ENCODE data around the gene SLC25A41. TPM values are rescaled to one million over a fixed set of nuclear protein-coding genes. Genes with fewer than 3 reads are reported as not detected.

SLC25A41 gene
- total and polyA plus RNA-seq, 2 of the 8 experiments (the other 6 are each of a cell fraction or from before 2014, with no cell fraction given) = 0.50 TPM; not detected in 1

DNA sequence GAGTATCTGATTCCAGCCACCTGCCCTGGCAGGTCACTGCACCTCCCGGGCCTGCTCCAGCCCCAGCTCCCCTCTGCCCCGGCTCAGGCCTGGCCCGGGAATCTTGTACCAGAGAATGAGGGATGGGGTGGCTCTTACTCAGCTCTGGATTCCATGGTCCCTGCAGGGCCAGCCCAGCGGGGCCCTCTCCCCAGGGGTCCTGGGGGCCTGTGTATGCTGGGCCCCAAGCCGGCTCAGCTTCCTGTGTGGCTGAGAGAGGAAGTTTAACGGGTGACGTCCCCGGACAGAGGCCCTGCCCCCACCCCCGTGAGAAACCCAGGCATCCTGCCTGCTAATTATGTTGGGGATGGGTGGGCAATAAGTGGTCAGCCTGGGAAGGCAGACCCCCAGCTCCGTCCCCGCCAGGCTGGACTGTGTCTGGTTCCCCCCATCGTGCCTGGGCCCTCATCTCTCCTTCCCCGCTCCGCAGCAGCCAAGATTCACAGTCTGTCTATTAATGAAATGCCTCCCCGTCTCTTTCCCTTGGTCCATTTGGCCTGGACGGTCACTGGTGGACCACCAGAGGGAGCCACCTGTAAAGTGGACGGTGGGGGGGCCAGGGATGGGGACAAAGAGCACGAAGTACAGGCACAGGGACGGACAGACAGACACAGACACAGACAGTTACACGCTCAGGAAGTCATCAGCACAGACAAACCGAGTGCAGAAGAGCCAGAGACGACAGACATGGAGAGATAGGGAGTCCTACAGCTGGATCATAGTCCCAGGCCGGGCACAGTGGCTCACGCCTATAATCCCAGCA lies 48.2 kb upstream of the SLC25A41 start, which contains the start of gene DENND1C:
Gene DENND1C, minus strand, starts transcription at position 247 of the 802 bp plus-strand sequence. Its CDS starts 92 bp downstream, at position 155.
- peak within 1 kb of the TSS; percentile 75; the same call in 1 of the 2 replicates for H2BK5ac ChIP-seq (ENCODE audit: low read depth, low read length)
- no peak within 1 kb of the TSS; the same call in 1 of the 2 replicates for H4K8ac ChIP-seq (ENCODE audit: extremely low read depth, insufficient read depth, low read length)
- peaks cover 0 to 4% (median 0%) of the 10 kb centered on the region in 4 experiments; a peak in 1 of 7 replicates for H3K27me3 ChIP-seq (replicated peaks in 1 of 4; ENCODE audit: control insufficient read depth in 3 of 4, extremely low read depth in 1 of 4, insufficient read depth in 3 of 4, low read length in 3 of 4)
- peak within 1 kb of the TSS; percentile 48 for H3K18ac ChIP-seq (ENCODE audit: extremely low read depth, low read length)
- ChIA-PET CTCF (ENCODE audit: partially characterized antibody) (interaction anchor here (0.6 to 3.8 kb wide), 20 partner anchors 9 to 288 kb away, joined by 3 to 30 read pairs (median 4); partner anchors contain the start of genes ACER1, CRB3 and TUBB4A), POLR2A (ENCODE audit: partially characterized antibody) (no interaction called here)
- H3K36me3 ChIP-seq (ENCODE audit: control insufficient read depth in 2 of 4, insufficient read depth in 4 of 4, low read length in 3 of 4) = no peaks in the 10 kb centered on the region
- no peaks in the 10 kb centered on the region for H3K79me1 ChIP-seq (ENCODE audit: low read depth, low read length)
- peak within 1 kb of the TSS; percentile 4 for H4K91ac ChIP-seq (replicated peaks; ENCODE audit: insufficient read length, low read length)
- FAIRE-seq (peak; percentile 24), DNase-seq (ENCODE audit: low read depth in 1 of 2, low spot score in 2 of 2) (peak in 1 of 2 experiments; percentile 65)
- WGBS, 2 experiments (ENCODE audit: extremely low coverage in 1 of 2, insufficient coverage in 1 of 2, insufficient read length in 1 of 2, insufficient replicate concordance in 2 of 2, low coverage in 1 of 2, low lambda C conversion rate in 2 of 2, missing lambda C conversion rate in 1 of 2) = 64% methylated on average over 23 of the region's 24 CpGs; no CpG with 5 or more reads in 1 of the 2 experiments
- H4K20me1 ChIP-seq (replicated peaks in 1 of 2; ENCODE audit: control insufficient read depth in 1 of 2, insufficient read depth in 2 of 2, low read length in 2 of 2) = peaks cover 0 to 3% of the 10 kb centered on the region in 2 experiments
- TF ChIP-seq KDM4A (IDR thresholded peaks at IDR 0.05; ENCODE audit: low read depth, low read length, severe bottlenecking) (no peak), CTCF (IDR thresholded peaks at IDR 0.05; ENCODE audit: control extremely low read depth in 1 of 3, insufficient read depth in 1 of 3, low read depth in 1 of 3, low read length in 3 of 3) (peak; percentile 70 to 83 (median 72)), RAD21 (IDR thresholded peaks at IDR 0.05 in 1 of 2, conservative IDR thresholded peaks at IDR 0.05 in 1 of 2; ENCODE audit: low read depth in 2 of 2, low read length in 2 of 2) (peak; percentile 47 to 65), HDAC2 (IDR thresholded peaks at IDR 0.05; ENCODE audit: borderline replicate concordance in 1 of 2, low read depth in 2 of 2, low read length in 2 of 2) (0 out of 4 replicates have a peak, but pooled peaks of 1 of the 2 experiments have one; percentile 49)
- H3K79me2 ChIP-seq (ENCODE audit: control insufficient read depth in 1 of 2, insufficient read depth in 2 of 2, low read length in 2 of 2) = no peaks in the 10 kb centered on the region
- 0 out of 2 replicates have a peak within 1 kb of the TSS, but pooled peaks have one; percentile 92 for H2BK15ac ChIP-seq (ENCODE audit: low read length)
- H3K56ac ChIP-seq (replicated peaks; ENCODE audit: insufficient read length, low read depth, low read length) = no peak within 1 kb of the TSS
- H2AFZ ChIP-seq (ENCODE audit: low read length) = no peak within 1 kb of the TSS
- H2BK20ac ChIP-seq (ENCODE audit: low read length) = no peak within 1 kb of the TSS
- no peak within 1 kb of the TSS for H3K4ac ChIP-seq (replicated peaks; ENCODE audit: insufficient read length, low read depth, low read length)
- H3K23ac ChIP-seq (ENCODE audit: insufficient read length) = no peak within 1 kb of the TSS
- no peak within 1 kb of the TSS for H2AK5ac ChIP-seq (ENCODE audit: low read depth, low read length)
- H3K9ac ChIP-seq (replicated peaks in 1 of 4; ENCODE audit: extremely low read depth in 1 of 4, low read depth in 3 of 4, low read length in 3 of 4) = no peak within 1 kb of the TSS; a peak in 2 of 7 replicates
- H3K27ac ChIP-seq (ENCODE audit: low read depth, low read length) = no peak within 1 kb of the TSS
- peaks cover 0 to 11% (median 7%) of the 10 kb centered on the region in 4 experiments; a peak in 5 of 7 replicates for H3K4me1 ChIP-seq (replicated peaks in 1 of 4; ENCODE audit: control insufficient read depth in 3 of 4, insufficient read depth in 4 of 4, low read length in 3 of 4)
- H3K4me3 ChIP-seq (ENCODE audit: extremely low read depth in 1 of 4, insufficient read depth in 2 of 4, low read depth in 3 of 4, low read length in 4 of 4) = no peak within 1 kb of the TSS
- no peak within 1 kb of the TSS for H4K5ac ChIP-seq (ENCODE audit: insufficient read length, low read depth, low read length)
- peaks cover 3% of the 10 kb centered on the region; the same call in 1 of the 2 replicates for H3K23me2 ChIP-seq (ENCODE audit: low read depth, low read length)
- peak within 1 kb of the TSS; percentile 87; the same call in 1 of the 2 replicates for H2BK12ac ChIP-seq (ENCODE audit: low read depth, low read length)
- H2BK120ac ChIP-seq (replicated peaks; ENCODE audit: low read depth, low read length) = no peak within 1 kb of the TSS
- H3K9me3 ChIP-seq (ENCODE audit: insufficient read depth in 2 of 2, low read depth in 1 of 2, low read length in 1 of 2) = no peaks in the 10 kb centered on the region
- H3K14ac ChIP-seq (ENCODE audit: insufficient read length) = no peak within 1 kb of the TSS
- H3K4me2 ChIP-seq (ENCODE audit: insufficient read depth in 1 of 2, low read depth in 2 of 2, low read length in 2 of 2) = 0 out of 4 replicates have a peak within 1 kb of the TSS, but pooled peaks of 1 of the 2 experiments have one; percentile 8

Data from H1 (cell line).